ENCODE data around the gene PPM1D. TPM values are rescaled to one million over a fixed set of nuclear protein-coding genes. Genes with fewer than 3 reads are reported as not detected.

PPM1D gene
- total RNA-seq, 1 experiment from 2014 or later: 17.9 TPM

DNA sequence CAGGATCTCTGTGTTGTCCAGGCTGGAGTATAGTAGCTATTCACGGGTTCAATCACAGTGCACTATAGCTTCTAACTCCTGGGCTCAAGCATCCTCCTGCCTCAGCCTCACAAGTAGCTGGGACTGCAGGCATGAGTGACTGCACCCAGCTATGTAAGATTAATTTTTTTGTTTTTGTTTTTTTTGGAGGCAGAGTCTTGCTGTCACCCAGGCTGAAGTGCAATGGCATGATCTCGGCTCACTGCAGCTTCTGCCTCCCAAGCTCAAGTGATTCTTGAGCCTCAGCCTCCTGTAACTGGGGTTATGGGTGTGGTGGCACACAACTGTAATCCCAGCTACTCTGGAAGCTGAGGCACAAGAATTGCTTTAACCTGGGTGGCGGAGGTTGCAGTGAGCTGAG, 15.8 kb downstream of the PPM1D start:
- POLR2A ChIA-PET: no interaction called here
- H3K4me3 Mint-ChIP-seq (ENCODE audit: unreplicated experiment): no peak overlapping the region
- intact Hi-C loops (cut with micrococcal nuclease; ENCODE audit: unreplicated experiment): no loop called here

DNA sequence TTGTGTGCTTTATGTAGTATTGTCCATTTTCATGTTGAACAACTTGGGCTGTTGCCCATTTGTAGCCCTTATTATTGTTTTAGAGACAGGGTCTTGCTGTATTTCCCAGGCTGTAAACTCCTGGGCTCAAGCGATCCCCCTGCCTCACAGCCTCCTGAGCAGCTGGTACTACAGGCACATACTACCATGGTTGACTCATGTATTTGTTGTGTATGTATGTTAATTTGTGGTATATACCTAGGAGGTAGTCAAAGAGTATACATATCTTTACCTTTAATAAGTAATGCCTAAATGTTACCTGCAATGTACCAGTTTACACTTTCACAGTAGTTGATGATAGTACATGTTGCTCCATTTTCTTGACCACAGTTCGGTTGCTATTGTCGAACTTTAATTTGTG, 18.1 kb downstream of the PPM1D start:
- no peak for DNase-seq
- POLR2A ChIA-PET: no interaction called here

More for the DNA sequence above, 15.8 kb downstream of the PPM1D start:
- Histone ChIP-seq H3K36me3 (ENCODE audit: control insufficient read depth, insufficient read depth, low read length) (no peaks in the 10 kb centered on the region), H3K4me1 (no peaks in the 10 kb centered on the region), H3K9me3 (no peaks in the 10 kb centered on the region), H3K27me3 (replicated peaks; ENCODE audit: control insufficient read depth, insufficient read depth, low read length) (no peaks in the 10 kb centered on the region), H3K4me3 (ENCODE audit: low read depth, low read length) (no peak overlapping the region)
- no peak overlapping the region for H3K27ac Mint-ChIP-seq (ENCODE audit: unreplicated experiment)
- BruUV-seq (replicated peaks): no TSS peak
- H3K36me3 Mint-ChIP-seq (ENCODE audit: insufficient read depth, unreplicated experiment): peaks cover 14% of the 10 kb centered on the region
- H3K4me1 Mint-ChIP-seq (ENCODE audit: low read depth, unreplicated experiment): no peaks in the 10 kb centered on the region
- H3K27me3 Mint-ChIP-seq (ENCODE audit: insufficient read depth, unreplicated experiment): no peaks in the 10 kb centered on the region
- no peaks in the 10 kb centered on the region for H3K9me3 Mint-ChIP-seq (ENCODE audit: unreplicated experiment)
- DNase-seq: no peak
- CTCF ChIA-PET: interaction anchor here (0.6 kb wide), 1 partner anchor 22 kb away, joined by 3 read pairs; no protein-coding TSS in a partner anchor
- TF ChIP-seq, protein P1, sequence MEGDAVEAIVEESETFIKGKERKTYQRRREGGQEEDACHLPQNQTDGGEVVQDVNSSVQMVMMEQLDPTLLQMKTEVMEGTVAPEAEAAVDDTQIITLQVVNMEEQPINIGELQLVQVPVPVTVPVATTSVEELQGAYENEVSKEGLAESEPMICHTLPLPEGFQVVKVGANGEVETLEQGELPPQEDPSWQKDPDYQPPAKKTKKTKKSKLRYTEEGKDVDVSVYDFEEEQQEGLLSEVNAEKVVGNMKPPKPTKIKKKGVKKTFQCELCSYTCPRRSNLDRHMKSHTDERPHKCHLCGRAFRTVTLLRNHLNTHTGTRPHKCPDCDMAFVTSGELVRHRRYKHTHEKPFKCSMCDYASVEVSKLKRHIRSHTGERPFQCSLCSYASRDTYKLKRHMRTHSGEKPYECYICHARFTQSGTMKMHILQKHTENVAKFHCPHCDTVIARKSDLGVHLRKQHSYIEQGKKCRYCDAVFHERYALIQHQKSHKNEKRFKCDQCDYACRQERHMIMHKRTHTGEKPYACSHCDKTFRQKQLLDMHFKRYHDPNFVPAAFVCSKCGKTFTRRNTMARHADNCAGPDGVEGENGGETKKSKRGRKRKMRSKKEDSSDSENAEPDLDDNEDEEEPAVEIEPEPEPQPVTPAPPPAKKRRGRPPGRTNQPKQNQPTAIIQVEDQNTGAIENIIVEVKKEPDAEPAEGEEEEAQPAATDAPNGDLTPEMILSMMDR (IDR thresholded peaks at IDR 0.05; ENCODE audit: insufficient read depth in 1 of 2, low read depth in 1 of 2, low read length in 1 of 2, severe bottlenecking in 1 of 2, unreplicated experiment in 1 of 2): no peak

DNA sequence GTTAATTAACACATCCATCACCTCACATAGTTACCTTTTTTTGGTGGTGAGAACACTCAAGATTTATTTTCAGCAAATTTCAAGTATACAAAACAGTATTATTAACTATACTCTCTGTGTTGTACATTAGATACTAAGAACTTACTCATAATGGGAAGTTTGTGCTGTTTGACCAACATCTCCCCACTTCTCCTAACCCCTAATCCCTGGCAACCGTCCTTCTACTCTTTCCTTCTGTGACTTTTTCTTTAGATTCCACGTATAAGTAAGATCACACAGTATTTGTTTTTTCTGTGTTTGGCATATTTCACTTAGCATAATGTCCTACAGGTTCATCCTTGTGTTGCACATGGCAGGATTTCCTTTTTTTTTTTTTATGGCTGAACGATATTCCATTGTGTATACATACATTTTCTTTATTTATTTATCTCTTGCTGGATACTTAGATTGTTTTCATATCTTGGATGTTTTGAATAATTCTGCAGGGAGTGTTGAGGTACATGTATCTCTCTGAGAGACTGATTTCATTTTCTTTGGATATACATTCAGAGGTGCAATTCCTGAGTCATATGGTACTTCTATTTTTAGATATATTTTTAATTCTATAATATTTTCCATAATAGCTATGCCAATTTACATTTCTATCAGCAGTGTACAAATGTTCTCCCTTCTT, 19.0 kb downstream of the PPM1D start:
- no peak overlapping the region for H3K27ac Mint-ChIP-seq (ENCODE audit: unreplicated experiment)
- H3K27me3 ChIP-seq (replicated peaks; ENCODE audit: control insufficient read depth, insufficient read depth, low read length): no peaks in the 10 kb centered on the region
- H3K4me1 ChIP-seq: no peaks in the 10 kb centered on the region
- no TSS peak for BruUV-seq (replicated peaks)
- H3K36me3 Mint-ChIP-seq (ENCODE audit: insufficient read depth, unreplicated experiment): peaks cover 13% of the 10 kb centered on the region
- H3K4me3 ChIP-seq (ENCODE audit: low read depth, low read length): no peak overlapping the region
- no peaks in the 10 kb centered on the region for H3K9me3 ChIP-seq
- DNase-seq: no peak
- no peaks in the 10 kb centered on the region for H3K9me3 Mint-ChIP-seq (ENCODE audit: unreplicated experiment)
- no peaks in the 10 kb centered on the region for H3K4me1 Mint-ChIP-seq (ENCODE audit: low read depth, unreplicated experiment)
- H3K27me3 Mint-ChIP-seq (ENCODE audit: insufficient read depth, unreplicated experiment): no peaks in the 10 kb centered on the region
- ChIA-PET CTCF (no interaction called here), POLR2A (no interaction called here)
- TF ChIP-seq, protein P1 (IDR thresholded peaks at IDR 0.05; ENCODE audit: insufficient read depth in 1 of 2, low read depth in 1 of 2, low read length in 1 of 2, severe bottlenecking in 1 of 2, unreplicated experiment in 1 of 2): no peak
- H3K4me3 Mint-ChIP-seq (ENCODE audit: unreplicated experiment): no peak overlapping the region
- no peaks in the 10 kb centered on the region for H3K36me3 ChIP-seq (ENCODE audit: control insufficient read depth, insufficient read depth, low read length)
- intact Hi-C loops (cut with micrococcal nuclease; ENCODE audit: unreplicated experiment): no loop called here

More for the DNA sequence above, 18.1 kb downstream of the PPM1D start:
- Mint-ChIP-seq H3K4me1 (ENCODE audit: low read depth, unreplicated experiment) (no peaks in the 10 kb centered on the region), H3K4me3 (ENCODE audit: unreplicated experiment) (no peak overlapping the region), H3K9me3 (ENCODE audit: unreplicated experiment) (no peaks in the 10 kb centered on the region), H3K27ac (ENCODE audit: unreplicated experiment) (no peak overlapping the region), H3K36me3 (ENCODE audit: insufficient read depth, unreplicated experiment) (peaks cover 14% of the 10 kb centered on the region), H3K27me3 (ENCODE audit: insufficient read depth, unreplicated experiment) (no peaks in the 10 kb centered on the region)
- Histone ChIP-seq H3K9me3 (no peaks in the 10 kb centered on the region), H3K36me3 (ENCODE audit: control insufficient read depth, insufficient read depth, low read length) (no peaks in the 10 kb centered on the region), H3K4me1 (no peaks in the 10 kb centered on the region), H3K27me3 (replicated peaks; ENCODE audit: control insufficient read depth, insufficient read depth, low read length) (no peaks in the 10 kb centered on the region), H3K4me3 (ENCODE audit: low read depth, low read length) (no peak overlapping the region)
- TF ChIP-seq, protein P1 (IDR thresholded peaks at IDR 0.05; ENCODE audit: insufficient read depth in 1 of 2, low read depth in 1 of 2, low read length in 1 of 2, severe bottlenecking in 1 of 2, unreplicated experiment in 1 of 2): no peak
- BruUV-seq (replicated peaks): no TSS peak
- intact Hi-C loops (cut with micrococcal nuclease; ENCODE audit: unreplicated experiment): no loop called here
- CTCF ChIA-PET: no interaction called here
